ENCODE measurements around the gene PADI1. TPM values are rescaled to one million over a fixed set of nuclear protein-coding genes. Genes with fewer than 3 reads are reported as not detected.

The PADI1 gene
- total RNA-seq, 4 donors from 2014 or later, result 0.14 TPM; not detected in 3

DNA sequence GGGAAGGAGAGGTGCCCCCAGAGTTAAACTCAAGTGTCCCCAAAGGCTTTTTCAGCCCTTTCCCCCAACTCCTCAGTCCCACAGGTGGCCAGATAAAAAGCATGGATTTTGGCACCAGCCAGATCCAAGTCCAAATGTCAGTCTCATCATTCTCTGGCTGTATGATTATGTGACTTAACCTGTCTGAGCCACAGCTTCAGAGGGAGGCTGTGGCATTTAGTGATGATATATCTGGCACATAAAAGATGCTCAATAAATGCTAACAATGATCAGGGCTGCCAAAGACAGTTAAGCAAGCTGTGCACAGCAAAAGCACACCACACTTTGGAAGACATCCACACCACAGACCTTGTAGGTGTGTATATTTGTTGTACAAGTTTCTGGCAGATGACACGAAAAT lies 38.3 kb downstream of the PADI1 start:
- Histone ChIP-seq H3K27ac (no peak overlapping the region), H3K27me3 (no peaks in the 10 kb centered on the region), H3K36me3 (no peaks in the 10 kb centered on the region), H3K9me3 (no peaks in the 10 kb centered on the region), H3K4me1 (no peaks in the 10 kb centered on the region), H3K4me3 (no peak overlapping the region)
- intact Hi-C loops (cut with DNase I; ENCODE audit: low total_unique reads), result no loop called here
- no peak for DNase-seq
- in situ Hi-C loops (cut with MboI; ENCODE audit: low pct_ligation_motif_present in 1 of 4, low pct_unique_long_range_greater_than_20kb in 1 of 4, low sequenced_read_pairs in 3 of 4), result no loop called here
- 75 to 81% methylated on average over 1 of the region's 1 CpG for WGBS, 2 donors (ENCODE audit: low coverage in 1 of 2)
- TF ChIP-seq POLR2A (IDR thresholded peaks at IDR 0.05) (no peak), POLR2AphosphoS5 (IDR thresholded peaks at IDR 0.05) (no peak), EP300 (IDR thresholded peaks at IDR 0.05; ENCODE audit: low read depth) (no peak)
- TF ChIP-seq, protein P1, sequence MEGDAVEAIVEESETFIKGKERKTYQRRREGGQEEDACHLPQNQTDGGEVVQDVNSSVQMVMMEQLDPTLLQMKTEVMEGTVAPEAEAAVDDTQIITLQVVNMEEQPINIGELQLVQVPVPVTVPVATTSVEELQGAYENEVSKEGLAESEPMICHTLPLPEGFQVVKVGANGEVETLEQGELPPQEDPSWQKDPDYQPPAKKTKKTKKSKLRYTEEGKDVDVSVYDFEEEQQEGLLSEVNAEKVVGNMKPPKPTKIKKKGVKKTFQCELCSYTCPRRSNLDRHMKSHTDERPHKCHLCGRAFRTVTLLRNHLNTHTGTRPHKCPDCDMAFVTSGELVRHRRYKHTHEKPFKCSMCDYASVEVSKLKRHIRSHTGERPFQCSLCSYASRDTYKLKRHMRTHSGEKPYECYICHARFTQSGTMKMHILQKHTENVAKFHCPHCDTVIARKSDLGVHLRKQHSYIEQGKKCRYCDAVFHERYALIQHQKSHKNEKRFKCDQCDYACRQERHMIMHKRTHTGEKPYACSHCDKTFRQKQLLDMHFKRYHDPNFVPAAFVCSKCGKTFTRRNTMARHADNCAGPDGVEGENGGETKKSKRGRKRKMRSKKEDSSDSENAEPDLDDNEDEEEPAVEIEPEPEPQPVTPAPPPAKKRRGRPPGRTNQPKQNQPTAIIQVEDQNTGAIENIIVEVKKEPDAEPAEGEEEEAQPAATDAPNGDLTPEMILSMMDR (IDR thresholded peaks at IDR 0.05), result no peak

- Histone ChIP-seq H3K27me3 (no peaks in the 10 kb centered on the region), H3K4me1 (peaks cover 0 to under 1% (median 0%) of the 10 kb centered on the region in 4 donors), H3K9me3 (no peaks in the 10 kb centered on the region), H3K27ac (no peak overlapping the region), H3K4me3 (no peak overlapping the region), H3K36me3 (no peaks in the 10 kb centered on the region)
- intact Hi-C loops (cut with DNase I; ENCODE audit: low total_unique reads), result no loop called here
- in situ Hi-C loops (cut with MboI; ENCODE audit: low pct_ligation_motif_present in 1 of 4, low pct_unique_long_range_greater_than_20kb in 1 of 4, low sequenced_read_pairs in 3 of 4), result no loop called here
- TF ChIP-seq POLR2A (IDR thresholded peaks at IDR 0.05) (no peak), EP300 (IDR thresholded peaks at IDR 0.05; ENCODE audit: low read depth) (no peak), POLR2AphosphoS5 (IDR thresholded peaks at IDR 0.05) (no peak)
- TF ChIP-seq, protein P1 (IDR thresholded peaks at IDR 0.05), result no peak
- DNase-seq, result no peak
- WGBS, 2 donors (ENCODE audit: low coverage in 1 of 2), result 68 to 73% methylated on average over 3 to 14 of the region's 14 CpGs
These were observed 40.2 kb downstream of the PADI1 start for GRCh38 chr1:17244821-17245740.

- no peaks in the 10 kb centered on the region for H3K27me3 ChIP-seq
- in situ Hi-C loops (cut with MboI; ENCODE audit: low pct_ligation_motif_present in 1 of 4, low pct_unique_long_range_greater_than_20kb in 1 of 4, low sequenced_read_pairs in 3 of 4) (no loop called here), intact Hi-C loops (cut with DNase I; ENCODE audit: low total_unique reads) (no loop called here)
- WGBS, 2 donors (ENCODE audit: low coverage in 1 of 2), result 71% methylated on average over 7 of the region's 7 CpGs; no CpG with 5 or more reads in 1 of the 2 donors
- H3K27ac ChIP-seq, result no peak overlapping the region
- no peaks in the 10 kb centered on the region for H3K36me3 ChIP-seq
- H3K4me1 ChIP-seq, result peaks cover 0 to 7% (median 3%) of the 10 kb centered on the region in 4 donors
- DNase-seq, result no peak
- no peaks in the 10 kb centered on the region for H3K9me3 ChIP-seq
- TF ChIP-seq, protein P1 (IDR thresholded peaks at IDR 0.05), result no peak
- no peak for TF ChIP-seq POLR2AphosphoS5 (IDR thresholded peaks at IDR 0.05)
- H3K4me3 ChIP-seq, result no peak overlapping the region
These were observed 40.9 kb downstream of the PADI1 start for GRCh38 chr1:17245816-17246325.

DNA sequence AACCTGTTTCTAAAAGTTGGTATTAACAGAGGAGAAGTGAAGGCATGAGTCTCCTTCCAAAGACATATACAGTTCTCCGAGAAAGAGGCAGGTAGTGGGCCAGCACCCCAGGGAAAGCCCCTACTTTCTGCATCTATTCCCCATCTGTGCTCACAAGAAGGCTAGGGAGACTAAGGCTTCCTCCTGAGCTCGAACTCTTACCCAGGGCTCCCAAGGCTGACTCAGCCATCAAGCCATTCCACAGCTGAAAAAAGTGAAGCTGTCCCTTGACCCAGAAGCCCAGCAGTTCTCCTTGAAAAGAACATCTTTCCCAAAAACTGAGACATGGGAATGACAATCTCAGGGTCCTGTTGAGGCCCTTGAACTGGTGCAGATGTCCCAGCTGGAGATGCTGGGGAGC lies 42.0 kb downstream of the PADI1 start:
- H3K4me3 ChIP-seq, result no peak overlapping the region
- intact Hi-C loops (cut with DNase I; ENCODE audit: low total_unique reads), result no loop called here
- H3K27ac ChIP-seq, result no peak overlapping the region
- no peak for TF ChIP-seq EP300 (IDR thresholded peaks at IDR 0.05; ENCODE audit: low read depth)
- TF ChIP-seq POLR2AphosphoS5 (IDR thresholded peaks at IDR 0.05), result no peak
- no peak for TF ChIP-seq POLR2A (IDR thresholded peaks at IDR 0.05)
- TF ChIP-seq, protein P1 (IDR thresholded peaks at IDR 0.05), result no peak
- 63 to 68% methylated on average over 2 of the region's 2 CpGs for WGBS, 2 donors (ENCODE audit: low coverage in 1 of 2)
- H3K4me1 ChIP-seq, result peaks cover 0 to 12% (median 10%) of the 10 kb centered on the region in 4 donors
- no peaks in the 10 kb centered on the region for H3K36me3 ChIP-seq
- in situ Hi-C loops (cut with MboI; ENCODE audit: low pct_ligation_motif_present in 1 of 4, low pct_unique_long_range_greater_than_20kb in 1 of 4, low sequenced_read_pairs in 3 of 4), result no loop called here
- no peak for DNase-seq
- no peaks in the 10 kb centered on the region for H3K27me3 ChIP-seq
- no peaks in the 10 kb centered on the region for H3K9me3 ChIP-seq
